HG03460 (cell line): ENCODE results near the gene AGTRAP.

ENCODE experiments used
- ATAC-seq: cut with Tn5 transposase; IDR thresholded peaks from one replicate; pipeline ENCODE4 v1.9.1; 2021; ENCODE audit not compliant: unreplicated experiment

AGTRAP gene

DNA sequence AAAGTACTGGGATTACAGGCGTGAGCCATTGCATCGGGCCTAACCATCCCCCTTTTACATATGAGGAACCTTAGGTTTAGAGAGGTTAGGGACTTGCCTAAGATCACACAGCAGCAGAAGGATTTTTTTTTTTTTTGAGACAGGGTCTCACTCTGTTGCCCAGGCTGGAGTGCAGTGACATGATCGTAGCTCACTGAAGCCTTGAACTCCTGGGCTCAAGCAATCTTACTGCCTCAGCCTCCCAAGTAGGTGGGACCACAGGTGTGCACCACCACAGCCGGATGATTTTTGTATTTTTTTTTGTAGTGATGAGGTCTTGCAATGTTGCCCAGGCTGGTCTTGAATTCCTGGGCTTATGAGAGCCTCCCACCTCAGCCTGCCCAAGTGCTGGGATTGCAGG, 23.9 kb downstream of the AGTRAP start:
- no peak for ATAC-seq

DNA sequence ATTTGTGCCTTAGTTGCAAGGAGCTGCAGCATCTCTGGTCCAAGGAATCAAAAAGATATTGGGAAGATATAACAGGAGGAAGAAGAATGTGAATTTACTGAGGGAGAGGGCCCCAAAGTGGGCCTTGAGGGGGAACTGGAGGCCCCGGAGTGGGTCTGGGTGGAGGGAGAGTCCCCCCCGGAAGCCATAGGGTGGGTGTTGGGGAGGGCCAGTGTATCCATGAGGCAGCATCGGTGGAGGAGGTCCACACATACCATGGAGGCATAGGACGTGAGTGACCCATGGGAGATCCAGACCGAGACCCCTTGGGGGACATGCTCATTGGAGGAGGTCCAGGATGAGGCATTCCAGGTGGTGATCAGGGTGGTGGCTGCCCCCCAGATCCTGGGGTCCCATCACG, 25.3 kb downstream of the AGTRAP start:
- ATAC-seq = no peak

GRCh38 chr1:11761988-11762406, 26.1 kb downstream of the AGTRAP start, which contains the start of gene C1orf167:
TSS of gene C1orf167 (plus strand) at chr1:11762193. CDS start at chr1:11764401, 2,208 bp downstream.
- ATAC-seq = no peak

GRCh38 chr1:11764115-11764514, 28.2 kb downstream of the AGTRAP start:
- ATAC-seq = no peak

GRCh38 chr1:11764519-11764918, 28.6 kb downstream of the AGTRAP start:
- no peak for ATAC-seq

- no peak for ATAC-seq
Observed at GRCh38 chr1:11765661-11766428, 29.9 kb downstream of the AGTRAP start.

GRCh38 chr1:11766429-11766776, 30.5 kb downstream of the AGTRAP start:
- ATAC-seq = no peak

DNA sequence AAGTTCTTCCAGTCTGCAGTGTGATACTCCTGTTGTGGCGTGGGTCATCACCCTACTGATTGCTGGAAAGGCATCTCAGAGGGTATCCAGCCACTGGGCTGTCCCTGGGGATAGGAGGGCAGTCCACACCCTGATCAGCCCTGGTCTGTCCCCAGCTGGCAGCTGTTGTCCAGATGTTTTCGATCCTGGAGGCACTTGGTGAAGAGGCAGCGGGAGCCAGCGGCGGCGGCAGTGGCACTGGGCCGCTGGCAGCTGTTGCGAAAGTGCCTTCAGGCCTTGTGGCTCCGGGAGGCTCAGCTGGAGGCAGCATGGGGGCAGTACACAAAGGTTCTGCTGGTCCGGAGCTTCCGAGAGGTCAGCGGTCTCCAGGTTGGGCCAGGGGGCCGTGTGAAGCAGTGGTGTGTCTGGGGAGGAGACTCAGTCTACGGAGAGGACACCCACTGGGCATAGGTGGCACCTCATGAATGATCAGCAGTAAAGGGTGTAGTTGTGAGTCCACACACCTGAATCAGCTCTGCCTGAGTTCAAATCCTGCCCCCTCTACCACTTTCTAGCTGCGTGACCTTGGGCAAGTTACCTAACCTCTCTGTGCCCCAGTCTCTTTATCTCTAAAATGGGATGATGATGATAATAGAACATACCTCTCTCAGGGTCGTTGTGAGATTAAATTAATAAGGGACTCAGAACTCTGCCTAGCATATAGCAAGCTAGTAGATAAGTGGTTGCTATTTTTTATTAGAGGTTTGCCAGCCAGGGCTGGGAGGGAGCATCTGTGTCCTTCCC, 32.2 kb downstream of the AGTRAP start:
- ATAC-seq = no peak

GRCh38 chr1:11768821-11769220, 32.9 kb downstream of the AGTRAP start:
- ATAC-seq = no peak

DNA sequence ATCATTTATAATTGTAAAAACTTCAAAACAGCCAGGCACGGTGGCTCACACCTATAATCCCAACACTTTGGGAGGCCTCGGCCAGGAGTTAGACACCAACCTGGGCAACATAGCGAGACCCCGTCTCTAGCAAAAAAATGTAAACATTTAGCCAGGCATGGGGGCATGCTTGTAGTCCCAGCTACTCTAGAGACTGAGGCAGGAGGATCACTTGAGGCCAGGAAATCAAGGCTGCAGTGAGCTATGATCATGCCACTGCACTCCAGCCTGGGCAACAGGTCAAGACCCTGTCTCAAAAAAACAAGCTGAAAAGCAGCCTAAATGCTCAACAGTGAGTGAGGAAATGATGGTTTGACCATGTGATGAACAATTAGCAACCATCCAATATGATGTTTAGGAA, 33.3 kb downstream of the AGTRAP start:
- no peak for ATAC-seq

DNA sequence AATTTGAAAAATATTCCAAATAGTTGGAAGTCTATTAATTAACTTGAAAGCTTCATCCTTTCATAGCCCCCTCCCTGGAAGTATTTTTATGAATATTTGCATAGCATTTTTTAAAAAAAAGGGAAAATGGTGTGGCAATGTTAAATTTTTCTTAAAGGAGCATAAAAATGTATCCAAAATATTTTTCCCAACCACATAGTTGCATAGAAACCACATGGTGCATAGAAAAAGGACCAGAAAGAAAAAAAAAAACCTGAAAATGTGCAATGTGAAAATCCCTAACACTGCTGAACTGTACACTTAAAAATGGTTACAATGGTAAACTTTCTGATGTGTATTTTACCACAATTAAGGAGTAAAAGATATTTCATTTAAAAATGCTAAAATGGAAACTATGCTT, 34.1 kb downstream of the AGTRAP start:
- ATAC-seq = no peak

DNA sequence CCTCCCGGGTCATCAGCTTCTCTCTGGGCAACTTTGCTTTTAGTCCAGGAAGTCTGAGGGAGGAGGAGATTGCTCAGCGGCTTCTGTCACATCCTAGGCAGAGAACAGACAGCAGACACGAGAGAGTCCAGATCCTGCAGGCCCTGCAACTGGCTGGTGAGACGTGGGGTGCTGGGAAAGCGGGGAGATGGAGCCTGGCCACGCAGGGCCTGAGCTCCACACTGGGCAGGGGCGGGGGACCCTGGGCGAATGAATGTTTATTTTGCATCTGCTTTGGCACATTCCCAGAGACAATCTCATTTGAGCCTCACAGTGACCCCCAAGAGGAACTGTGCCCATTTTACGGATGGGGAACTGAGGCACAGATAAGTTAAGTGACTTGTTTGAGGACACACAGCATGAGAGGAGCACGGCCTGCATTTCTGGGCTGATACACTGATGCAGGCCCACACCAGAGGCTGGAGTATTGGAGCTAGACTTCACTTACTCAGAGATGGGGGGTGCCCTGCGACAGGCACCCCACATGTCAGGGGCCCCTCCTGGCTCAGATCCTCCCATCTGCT, 35.6 kb downstream of the AGTRAP start:
- ATAC-seq = no peak

- no peak for ATAC-seq
Observed at GRCh38 chr1:11772458-11772857, 36.5 kb downstream of the AGTRAP start.

GRCh38 chr1:11774753-11775152, 38.8 kb downstream of the AGTRAP start:
- no peak for ATAC-seq

GRCh38 chr1:11777658-11778322, 41.9 kb downstream of the AGTRAP start:
- ATAC-seq = no peak

DNA sequence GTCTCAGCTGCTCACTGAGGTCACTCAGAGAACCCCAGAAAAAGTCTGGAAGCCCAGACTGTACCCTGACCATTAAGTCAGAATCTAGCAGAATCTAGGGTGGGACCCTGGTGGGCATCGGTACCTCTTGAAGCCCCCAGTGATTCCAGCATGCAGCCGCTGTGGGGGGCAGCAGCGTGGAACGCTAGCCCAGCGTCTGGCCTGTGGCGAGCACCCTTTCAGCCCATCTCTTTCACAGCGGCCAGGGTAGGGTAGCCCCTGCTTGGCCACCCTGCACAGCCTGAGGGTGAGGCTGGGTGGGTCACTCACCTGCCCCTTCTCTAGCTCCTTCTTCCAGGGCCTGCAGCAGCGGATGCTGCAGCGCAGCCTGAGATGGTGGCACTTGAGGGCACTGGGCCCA, 42.4 kb downstream of the AGTRAP start:
- ATAC-seq = no peak

- no peak for ATAC-seq
Observed at GRCh38 chr1:11778844-11779623, 43.1 kb downstream of the AGTRAP start.

DNA sequence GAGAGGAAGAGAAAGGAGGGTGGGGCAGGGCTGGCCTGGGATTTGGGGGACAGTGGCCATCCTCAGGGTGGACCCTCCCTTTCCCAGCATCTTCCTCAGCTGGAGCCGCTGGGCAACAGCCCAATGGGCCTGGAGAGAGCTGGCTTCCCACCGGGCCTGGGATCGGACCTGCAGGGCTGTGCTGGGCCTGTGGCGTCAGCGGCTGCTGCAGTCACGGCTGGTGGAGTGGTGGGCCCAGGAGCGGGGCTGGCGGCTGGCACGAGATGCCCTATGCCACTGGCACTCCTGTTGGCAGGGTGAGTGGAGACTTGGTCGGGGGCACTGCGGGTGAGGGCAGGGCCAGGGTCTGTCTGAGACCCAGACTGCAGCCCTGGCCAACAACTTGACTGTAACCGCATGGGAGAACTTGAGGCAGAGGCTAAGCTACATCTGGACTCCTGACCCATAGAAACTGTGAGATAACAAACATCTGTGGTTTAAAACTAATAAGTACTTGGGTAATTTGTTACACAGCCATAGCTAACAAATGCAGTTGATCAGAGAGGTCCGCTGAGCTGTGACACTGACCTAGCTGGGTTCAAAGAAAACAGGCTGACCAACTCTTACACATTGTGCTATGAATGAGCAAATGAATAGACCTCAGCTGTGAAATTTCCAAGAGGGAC, 43.9 kb downstream of the AGTRAP start:
- ATAC-seq = no peak

DNA sequence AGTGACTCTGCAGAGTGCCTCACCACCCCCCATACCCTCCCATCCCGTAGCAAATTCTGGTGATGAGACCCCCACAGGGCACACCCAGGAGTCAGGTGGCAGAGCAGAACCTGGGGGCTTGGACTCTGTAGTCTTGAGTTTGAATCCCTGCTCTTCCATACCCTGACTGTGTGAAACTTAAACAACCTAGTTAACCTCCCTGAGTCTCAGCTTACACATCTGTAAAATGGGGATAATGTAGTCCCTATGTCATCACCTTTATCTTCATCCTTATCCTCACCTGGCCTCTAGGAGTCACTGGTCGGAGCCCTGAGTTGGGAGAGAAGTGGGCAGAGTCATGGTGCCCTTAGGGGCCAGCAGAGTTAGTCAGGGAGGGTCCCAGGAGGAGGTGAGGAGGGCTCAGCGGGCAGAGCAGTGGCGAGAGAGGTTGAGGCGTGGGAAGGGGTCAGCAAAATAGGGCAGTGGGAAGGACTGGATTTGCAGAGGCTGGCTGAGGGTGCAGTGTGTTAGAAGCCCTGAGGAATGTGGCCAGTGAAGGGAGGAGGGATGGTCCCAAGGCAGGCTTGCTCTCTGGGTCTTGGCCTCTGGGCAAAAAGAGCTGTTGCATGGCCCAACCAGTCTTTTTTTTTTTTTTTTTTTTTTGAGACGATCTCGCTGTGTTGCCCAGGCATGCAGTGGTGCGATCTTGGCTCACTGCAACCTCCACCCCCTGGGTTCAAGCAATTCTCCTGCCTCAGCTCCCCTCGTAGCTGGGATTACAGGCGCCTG, 44.6 kb downstream of the AGTRAP start:
- no peak for ATAC-seq
